COLO668 (cell line): ENCODE results near the gene TECRL.

ENCODE experiments used
- DNase-seq: peaks from one replicate; lab custom pipeline; 2025; ENCODE audit not compliant: unreplicated experiment; lab: John Stamatoyannopoulos, UW

Gene TECRL

DNA sequence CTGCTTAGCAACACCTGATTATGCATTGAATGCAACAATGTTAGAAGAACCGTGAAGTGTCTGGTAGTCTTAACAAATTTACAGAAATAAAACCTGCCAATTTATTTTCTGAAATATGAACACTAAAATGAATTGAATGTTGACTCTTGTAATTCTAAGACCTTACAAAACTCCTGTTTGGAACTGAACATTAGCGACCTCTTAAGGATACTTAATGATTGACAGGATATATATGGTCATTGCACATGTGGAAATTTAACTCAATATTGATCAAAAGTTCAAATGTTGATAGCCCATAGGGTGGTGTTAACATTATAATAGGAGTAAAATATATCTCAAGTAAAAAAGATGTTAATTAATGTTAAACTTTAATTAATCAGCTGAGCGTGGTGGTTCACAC, 79.1 kb downstream of the TECRL start:
- DNase-seq, result no peak

- DNase-seq, result no peak
Observed at GRCh38 chr4:64327237-64327636, 82.0 kb downstream of the TECRL start.

DNA sequence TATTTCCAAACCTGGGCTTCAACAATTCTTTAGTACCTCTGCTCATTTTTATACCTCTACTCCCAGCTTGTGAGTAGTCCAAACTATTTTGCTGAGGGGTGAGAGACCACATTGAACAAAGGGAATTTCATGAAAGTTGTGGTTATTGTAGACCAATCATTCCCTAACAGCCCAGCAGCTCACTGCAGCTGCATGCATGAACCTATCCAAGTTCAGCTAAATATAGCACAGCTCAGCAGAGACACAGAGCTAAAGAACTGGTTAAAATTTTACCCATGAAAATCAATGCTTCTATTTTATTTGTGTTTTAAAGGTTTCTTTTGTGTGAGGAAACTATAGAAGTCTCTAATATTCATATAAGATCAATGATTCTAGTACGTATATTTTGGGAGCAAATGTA, 82.7 kb downstream of the TECRL start:
- no peak for DNase-seq

DNA sequence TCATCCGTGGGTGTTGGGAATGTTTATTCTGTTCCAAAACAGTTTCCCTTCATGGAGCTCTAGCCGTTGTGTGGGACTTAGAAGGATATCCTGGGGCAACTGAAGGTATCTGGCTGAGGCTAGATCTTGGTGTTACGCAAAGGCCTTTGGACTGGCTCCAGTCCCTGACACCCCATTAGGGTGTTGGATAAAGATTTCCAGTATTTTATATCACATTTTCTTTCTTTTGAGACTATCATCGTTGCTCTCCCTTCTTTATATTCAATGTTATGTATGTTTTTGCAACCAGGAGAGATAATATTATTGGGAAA, 103.0 kb downstream of the TECRL start:
- DNase-seq, result no peak

GRCh38 chr4:64305565-64306254, 103.5 kb downstream of the TECRL start:
- DNase-seq, result no peak

- no peak for DNase-seq
Observed at GRCh38 chr4:64272432-64272831, 136.8 kb downstream of the TECRL start.

GRCh38 chr4:64271601-64272081, 137.6 kb downstream of the TECRL start:
- peak; percentile 8 for DNase-seq

- DNase-seq, result no peak
Observed at GRCh38 chr4:64266669-64267068, 142.6 kb downstream of the TECRL start.

- DNase-seq, result no peak
Observed at GRCh38 chr4:64266263-64266662, 143.0 kb downstream of the TECRL start.

GRCh38 chr4:64251781-64252180, 157.5 kb downstream of the TECRL start:
- no peak for DNase-seq

GRCh38 chr4:64250488-64250887, 158.8 kb downstream of the TECRL start:
- no peak for DNase-seq

GRCh38 chr4:64250061-64250460, 159.2 kb downstream of the TECRL start:
- no peak for DNase-seq

GRCh38 chr4:64248186-64248585, 161.1 kb downstream of the TECRL start:
- DNase-seq, result no peak

GRCh38 chr4:64230709-64231310, 178.4 kb downstream of the TECRL start:
- no peak for DNase-seq
